IPS DF 19.7 (cell line): ENCODE measurements around the gene KCNAB1.
"Not testable (repeated sequence)": the region's sequence is repeated elsewhere in the genome, so short reads cannot be mapped to it uniquely, and the experiment has no call there.

Experiments used
- DNase-seq: peaks from one replicate; pipeline ENCODE4 v3.0.0-alpha.2; 2013; ENCODE audit warnings: low read depth, low spot score

KCNAB1 gene

DNA sequence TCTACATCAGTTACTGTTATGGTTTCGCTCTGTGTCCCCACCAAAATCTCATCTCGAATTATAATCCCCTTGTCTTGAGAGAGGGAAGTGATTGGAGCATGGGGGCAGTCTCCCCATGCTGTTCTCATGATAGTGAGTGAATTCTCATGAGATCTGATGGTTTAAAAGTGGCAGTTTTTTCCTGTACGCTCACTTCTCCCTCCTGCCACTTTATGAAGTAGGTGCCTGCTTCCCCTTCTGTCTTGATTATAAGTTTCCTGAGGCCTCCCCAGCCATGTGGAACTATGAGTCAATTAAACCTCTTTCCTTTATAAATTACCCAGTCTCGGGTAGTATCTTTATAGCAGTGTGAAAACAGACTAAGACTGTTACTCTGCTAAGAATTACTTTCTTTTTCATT, 449.5 kb downstream of the KCNAB1 start:
- not testable (repeated sequence) for DNase-seq

DNA sequence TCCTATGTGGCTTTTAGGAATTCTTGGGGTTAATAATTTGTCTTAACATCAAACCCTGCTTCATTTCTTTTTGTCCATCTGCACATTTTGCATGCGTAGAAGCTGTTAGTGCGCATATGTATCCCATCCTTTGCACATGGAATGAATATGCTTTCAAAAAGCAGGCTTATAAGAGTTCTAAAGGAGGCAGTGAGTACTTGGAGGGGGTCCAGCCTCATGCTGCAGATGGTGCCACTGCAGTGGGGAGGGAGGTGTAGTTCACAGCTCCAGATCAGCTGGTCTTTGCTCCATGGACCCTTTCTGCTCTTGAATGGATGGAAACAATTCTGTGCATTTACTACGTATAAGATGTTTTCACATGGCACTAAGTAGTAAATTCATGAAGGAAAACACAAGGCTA, 455.3 kb downstream of the KCNAB1 start:
- no peak for DNase-seq

DNA sequence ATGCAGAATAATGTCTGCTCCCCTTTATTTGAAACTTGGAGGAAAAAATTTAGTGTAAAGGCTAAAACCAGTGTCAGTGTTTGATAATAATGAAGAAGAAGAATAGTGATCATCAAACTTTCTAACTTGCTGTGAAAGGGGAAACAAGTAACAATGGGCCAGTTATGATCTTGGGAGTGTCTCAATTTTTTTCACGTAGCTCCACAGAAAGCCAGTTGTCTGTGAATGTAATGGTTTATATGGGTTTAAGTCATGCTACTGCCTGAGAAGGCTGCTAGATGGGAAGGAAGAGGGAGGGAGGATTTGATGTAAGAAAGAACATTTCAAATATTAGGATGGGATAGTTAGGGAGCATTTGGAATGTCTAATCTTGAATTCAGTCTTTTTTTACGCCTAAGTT, 455.7 kb downstream of the KCNAB1 start:
- DNase-seq = no peak

- no peak for DNase-seq
Measured at GRCh38 chr3:156576651-156577348, 456.4 kb downstream of the KCNAB1 start.

DNA sequence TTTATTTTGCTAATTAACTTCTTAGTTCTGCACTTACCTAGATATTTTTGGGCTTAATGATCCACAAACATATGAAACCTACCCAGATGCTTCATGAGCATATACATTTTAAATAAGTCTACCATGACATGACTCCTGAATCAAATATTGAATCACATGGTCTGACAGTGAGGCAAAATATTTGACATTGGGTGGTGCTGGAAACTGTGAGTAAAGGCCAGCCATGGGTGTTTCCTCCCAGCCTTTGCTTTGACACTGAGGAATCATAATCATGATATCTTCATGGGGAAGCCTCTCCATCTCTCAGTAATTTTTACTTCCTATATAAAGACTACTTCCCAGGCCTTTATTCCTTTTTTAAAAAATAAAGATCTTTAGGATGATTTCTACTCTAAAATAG, 457.4 kb downstream of the KCNAB1 start:
- DNase-seq = no peak

- DNase-seq = no peak
Measured at GRCh38 chr3:156579427-156579851, 459.1 kb downstream of the KCNAB1 start.

DNA sequence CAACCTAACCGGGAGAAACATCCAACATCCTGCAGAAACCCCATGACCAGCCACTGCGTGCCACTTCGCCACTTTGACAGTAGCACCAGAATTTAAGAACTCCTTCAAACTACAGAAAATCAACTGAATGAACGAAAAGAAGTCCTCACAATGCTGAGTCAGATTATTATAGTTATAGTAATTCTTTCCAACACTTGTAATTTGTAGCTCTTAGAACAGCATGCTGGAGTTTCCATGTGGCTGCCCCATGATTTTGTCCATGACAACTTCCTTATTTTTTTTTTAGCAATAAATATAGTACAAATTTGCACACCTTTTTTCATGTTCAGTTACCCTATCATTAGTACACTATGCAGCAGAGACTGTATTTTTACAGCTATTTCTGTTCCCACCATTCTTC, 460.7 kb downstream of the KCNAB1 start:
- DNase-seq = no peak

DNA sequence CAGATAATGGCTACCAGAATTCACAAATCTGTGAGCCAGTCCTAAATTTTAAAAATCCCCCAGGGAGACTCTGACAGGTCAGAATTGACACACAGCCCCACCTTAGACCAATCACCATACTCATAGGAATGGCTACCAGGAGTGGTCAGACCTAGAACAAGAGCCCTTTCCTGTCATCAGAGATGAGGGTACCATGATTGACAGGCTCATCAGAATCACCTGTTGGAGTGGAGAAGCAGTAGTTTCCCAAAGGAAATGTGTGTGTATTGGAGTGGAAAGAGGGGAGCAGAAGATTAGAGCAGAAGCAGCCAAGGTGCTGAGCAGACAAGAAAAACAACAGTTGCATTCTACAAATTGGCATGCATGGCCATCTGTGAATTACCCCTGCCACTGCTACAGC, 461.6 kb downstream of the KCNAB1 start:
- no peak for DNase-seq

DNA sequence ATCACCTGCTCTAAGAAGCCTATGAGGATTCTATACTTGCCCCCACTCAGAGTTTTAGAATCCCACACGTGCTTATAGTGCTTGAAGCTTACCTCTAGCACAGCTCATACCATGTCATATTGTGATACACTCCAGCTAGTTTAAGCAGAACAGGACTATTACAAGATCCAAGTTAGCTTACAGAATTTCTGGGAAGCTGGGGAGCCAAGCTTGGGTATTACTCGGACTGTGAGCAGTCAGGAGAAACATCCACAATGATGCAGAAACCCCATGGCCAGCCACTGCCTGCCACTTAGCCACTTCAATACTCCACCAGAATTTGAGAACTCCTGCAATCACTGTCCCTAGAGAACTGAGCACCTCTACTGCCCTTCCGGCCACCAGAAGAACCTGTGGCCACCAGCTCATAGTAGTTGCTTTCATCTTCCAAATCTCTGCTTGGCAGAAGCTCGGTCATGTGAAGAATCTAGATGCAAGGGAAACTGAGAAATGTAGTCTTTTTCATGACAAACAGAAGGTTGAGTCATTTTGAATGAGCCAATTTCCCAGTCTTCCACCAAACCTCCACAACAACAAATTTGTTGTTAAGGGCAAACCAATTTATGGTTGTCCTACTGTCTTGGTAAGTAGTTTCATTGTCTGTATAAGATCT, 462.3 kb downstream of the KCNAB1 start:
- DNase-seq = no peak

GRCh38 chr3:156583469-156583868, 463.1 kb downstream of the KCNAB1 start:
- no peak for DNase-seq

DNA sequence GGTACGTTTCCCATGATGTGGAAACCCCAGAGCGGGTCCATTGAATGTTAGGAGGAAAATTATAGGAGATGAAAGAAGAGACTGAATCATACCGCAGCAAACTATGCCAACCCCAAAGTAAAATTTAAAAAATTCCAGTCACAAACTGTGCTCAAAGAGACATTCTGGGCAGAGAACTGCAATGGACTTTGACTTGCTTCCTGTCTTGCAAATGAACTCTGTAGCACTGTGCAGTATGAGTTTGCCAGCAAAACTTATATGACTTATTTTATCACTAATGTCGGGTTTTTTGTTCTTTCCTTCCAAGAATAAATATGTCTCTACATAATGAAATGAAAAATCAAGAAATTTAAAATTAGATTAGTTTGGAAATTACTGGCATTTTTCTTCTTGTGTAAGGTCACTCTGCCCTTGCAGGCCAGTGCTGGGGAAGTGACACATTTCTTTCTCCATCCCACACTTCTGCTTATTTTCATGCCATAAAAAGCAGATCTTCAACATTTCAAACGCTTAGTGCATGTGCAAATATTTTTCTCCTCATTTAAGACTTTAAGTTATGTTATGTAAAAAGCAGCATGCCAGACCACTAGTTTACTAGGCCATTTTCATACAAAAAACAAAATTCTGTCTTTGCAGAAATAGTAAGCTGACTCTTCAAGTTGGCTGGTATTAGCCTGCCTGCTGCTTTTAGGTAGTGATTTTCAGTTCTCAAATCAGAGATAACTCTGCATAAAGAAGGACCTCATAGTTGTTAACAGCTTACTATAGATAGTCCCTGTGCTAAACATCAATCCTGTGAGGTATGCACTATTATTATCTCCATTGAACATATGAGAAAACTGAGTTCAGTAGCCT, 466.8 kb downstream of the KCNAB1 start:
- no peak for DNase-seq

DNA sequence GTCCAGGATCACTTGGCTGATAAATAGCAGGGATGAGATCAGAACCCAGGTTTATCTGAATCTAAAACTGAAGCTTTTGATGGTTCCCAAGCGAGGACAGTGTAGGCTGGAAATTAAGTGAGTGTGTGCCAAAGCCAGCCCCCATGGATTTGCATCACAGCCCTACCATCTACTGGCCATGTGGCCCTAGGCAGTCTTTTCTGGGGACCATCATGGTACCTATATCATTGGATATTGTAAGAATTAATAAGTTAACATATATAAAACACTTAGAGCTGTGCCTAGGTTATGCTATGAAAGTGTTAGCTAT, 467.3 kb downstream of the KCNAB1 start:
- no peak for DNase-seq
